Measurements from ENCODE around the gene AGR2. TPM values are rescaled to one million over a fixed set of nuclear protein-coding genes. Genes with fewer than 3 reads are reported as not detected.
"Not testable (repeated sequence)": the region's sequence is repeated elsewhere in the genome, so short reads cannot be mapped to it uniquely, and the experiment has no call there.

The AGR2 gene
- total RNA-seq = under 1 TPM in 5 of 8 experiments, not detected in 3; 0.31 to 0.85 (median 0.54) TPM

- ATAC-seq (replicated peaks in 6 of 8) = no peak
- WGBS, 10 experiments = 63 to 95% (median 90%) methylated on average over 2 to 11 of the region's 13 CpGs
- in situ Hi-C loops (cut with MboI; ENCODE audit: low pct_unique_long_range_greater_than_20kb in 2 of 9, low sequenced_read_pairs in 9 of 9, unreplicated experiment in 9 of 9) = loop anchor here in 1 of 9 experiments (10.0 kb wide), 1 partner anchor 110 kb away; no protein-coding TSS in a partner anchor
Observed at GRCh38 chr7:16804674-16805439, at the start of gene AGR2. Gene AGR2, minus strand, starts transcription at chr7:16804999. Its CDS starts 3,203 bp downstream, at chr7:16801796.

DNA sequence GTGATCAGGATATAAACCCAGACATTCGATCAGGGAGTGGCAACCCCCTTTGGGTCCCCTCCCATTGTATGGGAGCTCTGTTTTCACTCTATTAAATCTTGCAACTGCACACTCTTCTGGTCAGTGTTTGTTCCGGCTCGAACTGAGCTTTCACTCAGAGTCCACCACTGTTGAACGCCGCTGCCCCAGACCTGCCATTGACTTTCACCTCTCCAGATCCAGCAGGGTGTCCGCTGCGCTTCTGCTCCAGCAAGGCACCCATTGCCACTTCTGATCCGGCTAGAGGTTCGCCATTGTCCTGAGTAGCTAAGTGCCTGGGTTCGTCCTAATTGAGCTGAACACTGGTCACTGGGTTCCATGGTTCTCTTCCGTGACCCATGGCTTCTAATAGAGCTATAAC lies 48.4 kb upstream of the AGR2 start:
- H3K27ac ChIP-seq; H3K4me3 ChIP-seq; H3K4me1 ChIP-seq (replicated peaks in 1 of 2); in situ Hi-C loops (cut with MboI; ENCODE audit: low pct_unique_long_range_greater_than_20kb in 2 of 9, low sequenced_read_pairs in 9 of 9, unreplicated experiment in 9 of 9); ATAC-seq (replicated peaks in 6 of 8): not testable (repeated sequence)
- 67 to 100% (median 90%) methylated on average over 1 to 8 of the region's 11 CpGs; no CpG with 5 or more reads in 3 of the 10 experiments for WGBS, 10 experiments

More at GRCh38 chr7:16804674-16805439, at the start of gene AGR2:
- H3K4me3 ChIP-seq = no peak within 1 kb of the TSS
- H3K4me1 ChIP-seq (replicated peaks in 1 of 2) = no peaks in the 10 kb centered on the region
- H3K27ac ChIP-seq = no peak within 1 kb of the TSS

DNA sequence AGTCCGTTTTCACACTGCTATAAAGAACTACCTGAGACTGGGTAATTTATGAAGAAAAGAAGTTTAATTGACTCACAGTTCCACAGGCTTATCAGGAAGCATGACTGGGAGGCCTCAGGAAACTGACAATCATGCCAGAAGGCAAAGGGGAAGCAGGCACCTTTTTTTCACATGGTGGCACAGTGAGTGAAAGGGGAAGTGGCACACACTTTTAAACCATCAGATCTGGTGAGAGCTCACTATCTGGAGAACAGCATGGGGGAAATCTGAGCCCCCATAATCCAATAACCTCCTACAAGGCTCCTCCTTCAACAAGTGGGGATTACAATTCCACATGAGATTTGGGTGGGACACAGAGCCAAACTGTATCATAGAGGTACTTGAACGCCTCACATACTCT lies 47.0 kb upstream of the AGR2 start:
- H3K4me3 ChIP-seq = no peak overlapping the region
- in situ Hi-C loops (cut with MboI; ENCODE audit: low pct_unique_long_range_greater_than_20kb in 2 of 9, low sequenced_read_pairs in 9 of 9, unreplicated experiment in 9 of 9) = no loop called here
- H3K27ac ChIP-seq = no peak overlapping the region
- H3K4me1 ChIP-seq (replicated peaks in 1 of 2) = no peaks in the 10 kb centered on the region
- ATAC-seq (replicated peaks in 6 of 8) = no peak
- WGBS, 10 experiments = 0 to 100% (median 50%) methylated on average over 1 to 2 of the region's 2 CpGs; no CpG with 5 or more reads in 1 of the 10 experiments

- H3K4me3 ChIP-seq = no peak overlapping the region
- WGBS, 10 experiments = 60 to 100% (median 99%) methylated on average over 2 to 10 of the region's 44 CpGs
- no peak for ATAC-seq (replicated peaks in 6 of 8)
- in situ Hi-C loops (cut with MboI; ENCODE audit: low pct_unique_long_range_greater_than_20kb in 2 of 9, low sequenced_read_pairs in 9 of 9, unreplicated experiment in 9 of 9) = no loop called here
- no peak overlapping the region for H3K27ac ChIP-seq
- H3K4me1 ChIP-seq (replicated peaks in 1 of 2) = no peaks in the 10 kb centered on the region
Observed at GRCh38 chr7:16850614-16851466, 46.0 kb upstream of the AGR2 start.

GRCh38 chr7:16849296-16850148 lies 44.7 kb upstream of the AGR2 start:
- H3K27ac ChIP-seq = no peak overlapping the region
- in situ Hi-C loops (cut with MboI; ENCODE audit: low pct_unique_long_range_greater_than_20kb in 2 of 9, low sequenced_read_pairs in 9 of 9, unreplicated experiment in 9 of 9) = no loop called here
- no peaks in the 10 kb centered on the region for H3K4me1 ChIP-seq (replicated peaks in 1 of 2)
- no peak overlapping the region for H3K4me3 ChIP-seq
- 0 to 100% (median 78%) methylated on average over 1 to 11 of the region's 12 CpGs for WGBS, 10 experiments
- no peak for ATAC-seq (replicated peaks in 6 of 8)

GRCh38 chr7:16847381-16847860 lies 42.6 kb upstream of the AGR2 start:
- Histone ChIP-seq H3K4me3 (no peak overlapping the region), H3K4me1 (replicated peaks in 1 of 2) (no peaks in the 10 kb centered on the region), H3K27ac (no peak overlapping the region)
- WGBS, 10 experiments = 10 to 100% (median 50%) methylated on average over 1 to 6 of the region's 6 CpGs; no CpG with 5 or more reads in 2 of the 10 experiments
- in situ Hi-C loops (cut with MboI; ENCODE audit: low pct_unique_long_range_greater_than_20kb in 2 of 9, low sequenced_read_pairs in 9 of 9, unreplicated experiment in 9 of 9) = no loop called here
- peak in 4 of 8 experiments; percentile 29 to 99 (median 72) for ATAC-seq (replicated peaks in 6 of 8)

DNA sequence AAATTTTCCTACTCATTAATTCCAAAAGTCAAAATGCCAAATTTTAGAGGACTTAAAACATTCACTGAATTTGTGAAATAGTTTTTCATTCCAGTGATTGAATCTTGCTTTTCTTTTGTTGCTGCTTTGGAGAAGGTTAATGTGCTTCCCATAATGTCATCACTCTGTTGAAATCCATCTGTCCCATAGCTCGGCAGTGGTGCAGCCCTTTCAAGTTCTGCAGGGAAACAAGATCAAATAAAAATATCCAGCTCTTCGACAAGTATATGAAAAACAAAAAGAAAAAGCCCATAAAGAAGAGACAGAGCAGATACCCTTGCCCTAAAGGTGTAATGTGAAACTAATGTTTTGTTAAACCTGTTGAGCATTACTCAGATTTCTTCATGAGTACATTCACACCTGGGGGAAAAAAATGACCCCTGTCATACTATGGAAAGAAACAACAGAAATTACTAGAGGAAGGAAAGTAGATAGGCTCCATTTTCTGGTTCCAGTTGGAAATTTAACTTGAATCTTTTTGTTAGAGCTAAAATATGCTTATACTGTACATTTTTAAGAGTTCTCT lies 41.9 kb upstream of the AGR2 start:
- no peak for ATAC-seq (replicated peaks in 6 of 8)
- in situ Hi-C loops (cut with MboI; ENCODE audit: low pct_unique_long_range_greater_than_20kb in 2 of 9, low sequenced_read_pairs in 9 of 9, unreplicated experiment in 9 of 9) = no loop called here
- Histone ChIP-seq H3K4me1 (replicated peaks in 1 of 2) (no peaks in the 10 kb centered on the region), H3K27ac (no peak overlapping the region), H3K4me3 (no peak overlapping the region)
- WGBS, 10 experiments = 9 to 93% (median 66%) methylated on average over 1 to 2 of the region's 2 CpGs

- ATAC-seq (replicated peaks in 6 of 8) = no peak
- in situ Hi-C loops (cut with MboI; ENCODE audit: low pct_unique_long_range_greater_than_20kb in 2 of 9, low sequenced_read_pairs in 9 of 9, unreplicated experiment in 9 of 9) = no loop called here
- Histone ChIP-seq H3K27ac (no peak overlapping the region), H3K4me3 (no peak overlapping the region), H3K4me1 (replicated peaks in 1 of 2) (no peaks in the 10 kb centered on the region)
Observed at GRCh38 chr7:16845746-16846145, 40.9 kb upstream of the AGR2 start.

DNA sequence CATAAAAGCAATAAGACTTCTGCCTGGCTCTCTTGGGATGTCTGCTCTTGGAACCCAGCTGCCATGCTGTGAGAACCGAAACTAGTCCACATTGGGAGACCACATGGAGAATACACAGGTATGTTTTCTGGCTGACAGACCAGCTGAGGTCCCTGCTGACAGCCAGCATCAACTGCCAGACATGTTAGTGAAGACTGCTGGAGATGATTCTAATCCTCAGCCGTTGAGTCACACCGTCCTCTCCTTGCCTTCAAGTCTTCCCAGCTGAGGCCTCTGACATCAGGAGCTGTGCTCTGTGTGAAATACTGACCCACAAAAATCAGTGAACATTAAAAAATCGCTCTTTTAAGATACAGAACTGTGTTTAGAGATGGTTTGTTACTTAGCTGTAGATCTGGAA lies 36.9 kb upstream of the AGR2 start:
- Histone ChIP-seq H3K4me1 (replicated peaks in 1 of 2) (no peaks in the 10 kb centered on the region), H3K4me3 (no peak overlapping the region), H3K27ac (no peak overlapping the region)
- ATAC-seq (replicated peaks in 6 of 8) = no peak
- 60 to 100% (median 81%) methylated on average over 1 to 3 of the region's 4 CpGs; no CpG with 5 or more reads in 1 of the 10 experiments for WGBS, 10 experiments
- in situ Hi-C loops (cut with MboI; ENCODE audit: low pct_unique_long_range_greater_than_20kb in 2 of 9, low sequenced_read_pairs in 9 of 9, unreplicated experiment in 9 of 9) = no loop called here

DNA sequence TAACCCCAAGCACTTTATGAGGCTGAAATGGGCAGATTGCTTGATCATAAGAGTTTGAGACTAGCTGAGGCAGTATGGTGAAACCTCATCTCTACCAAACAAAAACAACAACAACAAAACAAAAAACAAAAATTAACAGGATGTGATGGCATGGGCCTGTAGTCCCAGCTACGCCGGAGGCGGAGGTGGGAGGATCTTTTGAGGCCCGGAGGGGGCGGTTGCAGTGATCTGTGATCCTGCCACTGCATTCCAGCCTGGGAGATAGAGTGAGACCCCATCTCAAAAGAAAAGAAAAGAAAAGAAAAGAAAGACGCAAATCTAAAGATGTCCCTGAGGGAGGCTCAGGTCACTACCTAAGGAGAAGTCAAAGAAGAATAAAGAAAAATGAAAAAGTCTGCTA lies 35.3 kb upstream of the AGR2 start:
- no peaks in the 10 kb centered on the region for H3K4me1 ChIP-seq (replicated peaks in 1 of 2)
- no peak overlapping the region for H3K4me3 ChIP-seq
- no peak for ATAC-seq (replicated peaks in 6 of 8)
- no peak overlapping the region for H3K27ac ChIP-seq
- in situ Hi-C loops (cut with MboI; ENCODE audit: low pct_unique_long_range_greater_than_20kb in 2 of 9, low sequenced_read_pairs in 9 of 9, unreplicated experiment in 9 of 9) = no loop called here
- 67 to 100% (median 89%) methylated on average over 1 to 6 of the region's 6 CpGs; no CpG with 5 or more reads in 2 of the 10 experiments for WGBS, 10 experiments

DNA sequence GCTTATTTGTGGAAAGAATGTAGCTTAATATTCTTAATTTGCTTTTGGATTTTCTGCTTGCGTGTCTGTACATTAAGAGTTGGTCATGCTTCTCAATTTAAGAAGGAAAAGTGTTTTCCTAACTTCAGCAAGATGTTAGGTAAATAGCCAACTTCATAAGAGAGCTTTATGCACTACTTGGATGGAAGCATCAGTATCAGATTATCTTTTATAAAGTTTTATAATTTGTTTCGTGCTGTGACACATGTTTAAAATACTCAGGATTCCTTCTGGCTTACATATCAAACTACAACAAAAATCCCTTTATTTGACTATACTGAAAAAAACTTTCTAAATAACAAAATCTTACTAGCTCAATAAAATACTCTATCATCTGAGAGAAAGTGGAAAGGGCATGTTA lies 34.8 kb upstream of the AGR2 start:
- in situ Hi-C loops (cut with MboI; ENCODE audit: low pct_unique_long_range_greater_than_20kb in 2 of 9, low sequenced_read_pairs in 9 of 9, unreplicated experiment in 9 of 9) = no loop called here
- ATAC-seq (replicated peaks in 6 of 8) = no peak
- no peak overlapping the region for H3K27ac ChIP-seq
- no peaks in the 10 kb centered on the region for H3K4me1 ChIP-seq (replicated peaks in 1 of 2)
- H3K4me3 ChIP-seq = no peak overlapping the region
- 9 to 100% (median 87%) methylated on average over 1 to 2 of the region's 2 CpGs for WGBS, 10 experiments

DNA sequence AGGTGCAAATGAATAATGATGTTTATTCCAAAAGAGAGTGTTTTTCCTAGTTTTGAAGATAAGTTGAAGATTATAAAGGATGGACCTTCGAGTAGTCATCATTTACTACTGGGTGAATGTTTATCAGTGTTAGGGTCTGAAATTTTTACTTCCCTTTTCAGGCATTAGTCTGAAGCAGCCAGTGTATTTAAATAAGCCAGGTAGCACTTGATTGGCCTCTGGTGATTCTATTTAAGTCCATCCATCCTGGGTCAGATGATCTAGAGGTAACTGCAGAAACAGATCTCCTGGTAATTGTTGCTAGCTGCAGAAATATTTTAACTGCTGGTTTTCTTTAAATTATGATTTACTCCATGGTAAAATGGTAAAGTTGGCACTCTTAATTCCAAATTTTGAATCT lies 34.1 kb upstream of the AGR2 start:
- no peaks in the 10 kb centered on the region for H3K4me1 ChIP-seq (replicated peaks in 1 of 2)
- H3K4me3 ChIP-seq = no peak overlapping the region
- H3K27ac ChIP-seq = no peak overlapping the region
- ATAC-seq (replicated peaks in 6 of 8) = no peak
- in situ Hi-C loops (cut with MboI; ENCODE audit: low pct_unique_long_range_greater_than_20kb in 2 of 9, low sequenced_read_pairs in 9 of 9, unreplicated experiment in 9 of 9) = no loop called here
- WGBS, 10 experiments = 67 to 100% (median 85%) methylated on average over 1 of the region's 1 CpG; no CpG with 5 or more reads in 4 of the 10 experiments
